Renal cortex interstitium (tissue), 11 donors: ENCODE results near the gene TP73. TPM values are rescaled to one million over a fixed set of nuclear protein-coding genes. Genes with fewer than 3 reads are reported as not detected.

ENCODE experiments used
- DNase-seq, 11 donors: peaks; one replicate each; pipeline ENCODE4 v3.0.0-alpha.2; 2013; ENCODE audit warnings: low read depth in 9 of 11, low spot score in 4 of 11; ENCODE audit errors: extremely low read depth in 1 of 11
- polyA plus RNA-seq, 3 donors: library from polyadenylated mRNA; unstranded; fragments of 120-200 nt; gene quantifications; one replicate each; pipeline ENCODE4 v1.2.1, GENCODE V29; 2013; ENCODE audit not compliant: insufficient read length in 3 of 3

Gene TP73
- polyA plus RNA-seq, 3 donors: 0.37 to 0.73 (median 0.73) TPM

GRCh38 chr1:3711780-3712451 lies 59.6 kb downstream of the TP73 start:
- no peak for DNase-seq

- no peak for DNase-seq
These were observed 60.5 kb downstream of the TP73 start for GRCh38 chr1:3712573-3713535.

DNA sequence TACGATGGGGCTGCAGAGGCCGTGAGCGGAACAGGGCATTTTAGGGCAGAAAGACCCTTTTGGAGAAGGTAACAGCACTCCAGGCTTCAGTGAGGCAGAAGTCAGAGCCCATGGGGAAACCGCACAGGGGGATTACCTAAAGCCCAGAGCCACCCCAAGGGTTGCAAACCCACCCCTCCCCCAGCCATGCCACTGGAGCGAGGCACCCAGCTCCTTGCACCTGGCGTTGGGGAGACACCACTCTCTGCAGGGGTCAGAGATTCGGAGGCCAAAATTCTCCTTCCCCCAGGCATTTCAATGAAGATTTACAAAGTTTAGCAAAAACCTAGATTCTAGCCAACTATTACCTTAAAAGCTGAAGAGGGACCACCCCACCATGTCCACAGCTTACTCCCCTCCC lies 61.5 kb downstream of the TP73 start:
- DNase-seq: no peak

- no peak for DNase-seq
These were observed 62.0 kb downstream of the TP73 start for GRCh38 chr1:3714284-3714741.

GRCh38 chr1:3714814-3715213 lies 62.5 kb downstream of the TP73 start:
- no peak for DNase-seq

DNA sequence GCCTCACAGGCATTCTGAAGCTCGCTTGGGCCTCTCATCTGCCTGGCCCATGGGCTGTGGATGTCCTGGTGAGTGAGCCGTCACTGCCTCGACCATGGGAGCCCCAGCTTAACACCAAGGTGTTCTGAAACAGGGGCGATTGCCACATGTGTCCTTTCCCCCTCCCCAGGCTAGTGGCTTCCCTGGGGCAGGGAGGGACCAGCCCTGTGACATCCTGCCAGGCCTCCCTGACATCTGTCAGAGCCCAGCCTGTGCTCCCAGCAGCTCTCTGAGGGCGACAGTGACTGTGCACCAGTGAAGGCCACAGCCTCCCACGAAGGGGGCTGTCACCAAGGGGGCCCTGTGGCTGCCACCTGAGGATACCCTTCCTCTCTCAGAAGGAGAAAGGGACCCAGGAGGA lies 64.0 kb downstream of the TP73 start:
- no peak for DNase-seq

- no peak for DNase-seq
These were observed 64.9 kb downstream of the TP73 start for GRCh38 chr1:3717041-3717714.

DNA sequence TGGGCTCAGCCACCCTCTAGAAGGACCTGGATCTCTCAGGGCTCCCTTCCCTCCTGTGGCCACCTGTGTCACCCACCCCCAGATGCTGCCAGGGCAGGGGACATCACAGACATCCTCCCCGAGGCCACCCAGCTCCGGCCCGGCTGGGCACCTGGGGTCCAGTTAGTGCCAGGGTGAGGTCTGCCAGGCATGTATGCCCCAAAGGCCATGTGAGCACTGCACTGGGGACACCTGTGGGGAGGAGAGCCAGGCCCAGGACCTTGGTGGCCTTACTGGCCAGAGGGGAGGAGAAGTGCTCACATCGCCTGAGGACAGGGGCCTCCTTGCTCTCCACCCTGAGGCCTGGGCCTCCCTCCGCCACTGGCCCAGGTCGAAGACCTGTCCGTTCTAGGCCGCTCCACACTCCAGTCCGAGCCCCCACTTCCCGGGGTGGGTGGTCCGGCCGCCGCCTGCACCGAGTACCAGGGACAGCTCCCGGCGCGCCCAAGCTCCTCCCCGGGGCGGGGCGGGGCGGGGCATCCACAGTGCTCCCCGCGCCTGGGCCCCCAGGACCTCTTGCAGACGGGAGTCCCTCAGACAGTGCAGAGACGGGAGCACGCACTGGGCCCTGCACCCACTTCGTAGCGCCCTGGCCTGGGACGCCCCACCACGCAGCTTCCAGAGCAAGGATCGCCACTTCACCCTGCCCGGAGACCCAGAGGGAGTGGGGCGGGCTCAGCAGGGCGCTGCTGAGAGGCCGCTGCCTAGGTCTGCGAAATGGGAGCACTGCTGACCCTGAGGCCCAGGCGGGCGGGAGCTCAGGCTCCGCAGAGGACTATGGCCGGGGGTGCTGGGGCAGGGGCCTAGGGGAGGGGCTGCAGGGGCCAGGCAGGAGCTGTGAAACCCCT lies 65.6 kb downstream of the TP73 start:
- peak in 4 of 11 donors; percentile 34 to 48 (median 41) for DNase-seq

DNA sequence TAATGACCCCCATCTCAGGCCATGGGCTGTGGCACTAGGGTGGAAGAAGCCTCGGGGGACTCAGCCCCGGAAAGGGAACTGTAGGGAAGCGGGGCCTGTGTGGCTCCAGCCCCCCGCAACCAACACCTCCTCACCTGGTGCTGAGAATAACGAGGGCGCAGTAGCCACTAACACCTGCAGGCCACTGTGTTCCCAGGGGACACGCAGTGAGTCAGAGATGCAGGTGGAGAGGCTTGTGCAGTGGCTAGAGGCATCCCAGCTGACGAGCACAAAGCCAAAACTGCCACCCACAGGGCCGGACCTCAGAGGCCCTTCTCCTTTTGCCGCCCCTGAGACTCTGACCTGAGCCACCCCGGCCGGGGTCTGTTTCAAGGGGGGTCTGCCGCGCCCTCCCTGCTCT lies 66.4 kb downstream of the TP73 start:
- DNase-seq: no peak

GRCh38 chr1:3721955-3722465 lies 69.7 kb downstream of the TP73 start:
- DNase-seq: no peak

DNA sequence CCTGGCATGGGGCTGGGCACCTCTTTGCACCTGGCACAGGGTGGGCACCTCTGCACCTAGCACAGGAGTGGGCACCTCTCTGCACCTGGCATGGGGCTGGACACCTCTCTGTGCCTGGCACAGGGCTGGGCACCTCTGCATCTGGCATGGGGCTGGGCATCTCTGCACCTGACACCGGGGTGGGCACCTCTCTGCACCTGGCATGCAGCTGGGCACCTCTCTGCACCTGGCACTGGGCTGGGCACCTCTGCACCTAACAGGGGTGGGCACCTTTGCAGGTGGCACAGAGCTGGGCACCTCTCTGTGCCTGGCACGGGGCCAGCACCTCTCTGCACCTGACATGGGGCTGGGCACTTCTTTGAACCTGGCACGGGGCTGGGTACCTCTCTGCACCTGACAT lies 70.5 kb downstream of the TP73 start:
- DNase-seq: no peak

DNA sequence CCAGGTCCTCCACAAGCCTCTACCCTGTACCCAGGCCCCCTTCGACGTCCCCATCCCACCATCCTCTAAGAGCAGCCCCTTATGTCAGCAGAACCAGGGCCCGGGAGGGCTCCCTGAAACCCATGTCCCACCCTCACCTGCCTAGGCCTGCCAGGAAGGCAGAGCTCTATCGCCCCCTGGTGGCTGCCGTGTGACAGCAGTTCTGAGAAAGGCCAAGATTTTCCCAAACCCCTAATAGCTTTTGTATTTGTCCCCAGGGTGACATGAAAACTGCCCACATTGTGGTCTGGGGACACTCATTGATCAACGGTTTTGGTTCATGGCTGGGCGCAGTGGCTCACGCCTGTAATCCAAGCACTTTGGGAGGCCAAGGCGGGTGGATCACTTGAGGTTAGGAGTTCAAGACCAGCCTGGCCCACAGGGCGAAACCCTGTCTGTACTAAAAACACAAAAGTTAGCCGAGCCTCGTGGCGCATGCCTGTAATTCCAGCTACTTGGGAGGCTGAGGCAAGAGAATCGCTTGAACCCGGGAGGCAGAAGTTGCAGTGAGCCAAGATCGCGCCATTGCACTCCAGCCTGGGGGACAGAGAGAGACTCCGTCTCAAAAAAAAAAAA lies 72.2 kb downstream of the TP73 start:
- peak in 8 of 11 donors; percentile 42 to 61 (median 51) for DNase-seq

DNA sequence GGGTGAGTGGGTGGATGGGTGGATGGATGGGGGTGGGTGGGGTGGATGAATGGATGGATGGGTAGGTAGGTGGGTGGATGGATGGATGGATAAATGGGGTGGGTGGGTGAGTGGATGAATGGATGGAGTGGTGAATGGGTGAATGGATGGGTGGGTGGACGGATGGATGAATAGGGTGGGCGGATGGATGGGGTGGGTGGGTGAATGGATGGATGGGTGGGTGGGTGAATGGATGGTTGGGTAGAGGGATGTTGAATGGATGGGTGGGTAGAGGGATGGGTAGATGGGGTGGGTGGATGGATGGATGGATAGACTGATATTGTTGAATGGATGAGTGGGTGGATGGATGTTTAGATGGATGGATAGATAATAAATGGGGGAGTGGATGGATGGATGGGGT lies 73.0 kb downstream of the TP73 start:
- DNase-seq: no peak

GRCh38 chr1:3727042-3727824 lies 74.9 kb downstream of the TP73 start:
- DNase-seq: no peak

GRCh38 chr1:3727825-3728776 lies 75.8 kb downstream of the TP73 start:
- DNase-seq: no peak
